ENCODE measurements around the gene RAB11B. TPM values are rescaled to one million over a fixed set of nuclear protein-coding genes. Genes with fewer than 3 reads are reported as not detected.

RAB11B gene
- total and polyA plus RNA-seq, 2 of the 13 experiments (the other 11 are each of a cell fraction or from before 2014, with no cell fraction given) = 6.0 to 28.4 TPM

DNA sequence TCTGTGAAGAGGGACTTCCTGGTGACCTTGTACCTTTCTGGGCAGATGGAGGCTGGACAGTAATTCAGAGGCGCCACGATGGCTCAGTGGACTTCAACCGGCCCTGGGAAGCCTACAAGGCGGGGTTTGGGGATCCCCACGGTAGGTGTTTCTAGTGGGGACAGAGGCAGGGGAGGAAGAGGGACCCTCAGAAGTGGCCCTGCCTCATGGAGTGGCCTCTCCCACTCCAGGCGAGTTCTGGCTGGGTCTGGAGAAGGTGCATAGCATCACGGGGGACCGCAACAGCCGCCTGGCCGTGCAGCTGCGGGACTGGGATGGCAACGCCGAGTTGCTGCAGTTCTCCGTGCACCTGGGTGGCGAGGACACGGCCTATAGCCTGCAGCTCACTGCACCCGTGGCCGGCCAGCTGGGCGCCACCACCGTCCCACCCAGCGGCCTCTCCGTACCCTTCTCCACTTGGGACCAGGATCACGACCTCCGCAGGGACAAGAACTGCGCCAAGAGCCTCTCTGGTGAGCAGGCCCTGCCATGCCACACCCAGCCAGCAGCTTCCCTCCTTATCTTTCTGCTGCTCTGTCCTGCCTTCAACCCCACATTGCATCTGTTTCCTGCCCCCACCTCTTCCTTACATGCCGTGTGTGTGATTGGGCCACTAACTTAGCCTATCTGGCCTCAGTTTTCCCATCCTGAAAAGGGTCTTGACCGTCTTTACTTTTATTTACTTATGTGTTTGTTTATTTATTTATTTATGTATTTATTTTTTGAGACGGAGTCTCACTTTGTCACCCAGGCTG is 19.0 kb upstream of the RAB11B start (continued):
- TF ChIP-seq ZNF512B (CRISPR knock-in tag; IDR thresholded peaks at IDR 0.05; ENCODE audit: borderline replicate concordance) (no peak), KDM5B (CRISPR knock-in tag; IDR thresholded peaks at IDR 0.05; ENCODE audit: borderline replicate concordance) (peak; percentile 69; the same call in 1 of the 2 replicates), ZNF580 (CRISPR knock-in tag; IDR thresholded peaks at IDR 0.05; ENCODE audit: borderline replicate concordance, low read depth) (no peak), FOXK2 (IDR thresholded peaks at IDR 0.05) (no peak), ZNF614 (CRISPR knock-in tag; IDR thresholded peaks at IDR 0.05; ENCODE audit: borderline replicate concordance) (no peak), TBL1XR1 (IDR thresholded peaks at IDR 0.05; ENCODE audit: borderline replicate concordance, low read length, partially characterized antibody) (no peak), ONECUT2 (CRISPR knock-in tag; IDR thresholded peaks at IDR 0.05) (no peak), AHDC1 (CRISPR knock-in tag; IDR thresholded peaks at IDR 0.05; ENCODE audit: borderline replicate concordance) (no peak), ZHX1 (CRISPR knock-in tag; IDR thresholded peaks at IDR 0.05; ENCODE audit: low read depth) (0 out of 2 replicates have a peak, but pooled peaks have one; percentile 51), ZNF414 (CRISPR knock-in tag; IDR thresholded peaks at IDR 0.05) (no peak), ZNF75D (CRISPR knock-in tag; IDR thresholded peaks at IDR 0.05; ENCODE audit: borderline replicate concordance) (no peak)
- TF ChIP-seq, protein P1, sequence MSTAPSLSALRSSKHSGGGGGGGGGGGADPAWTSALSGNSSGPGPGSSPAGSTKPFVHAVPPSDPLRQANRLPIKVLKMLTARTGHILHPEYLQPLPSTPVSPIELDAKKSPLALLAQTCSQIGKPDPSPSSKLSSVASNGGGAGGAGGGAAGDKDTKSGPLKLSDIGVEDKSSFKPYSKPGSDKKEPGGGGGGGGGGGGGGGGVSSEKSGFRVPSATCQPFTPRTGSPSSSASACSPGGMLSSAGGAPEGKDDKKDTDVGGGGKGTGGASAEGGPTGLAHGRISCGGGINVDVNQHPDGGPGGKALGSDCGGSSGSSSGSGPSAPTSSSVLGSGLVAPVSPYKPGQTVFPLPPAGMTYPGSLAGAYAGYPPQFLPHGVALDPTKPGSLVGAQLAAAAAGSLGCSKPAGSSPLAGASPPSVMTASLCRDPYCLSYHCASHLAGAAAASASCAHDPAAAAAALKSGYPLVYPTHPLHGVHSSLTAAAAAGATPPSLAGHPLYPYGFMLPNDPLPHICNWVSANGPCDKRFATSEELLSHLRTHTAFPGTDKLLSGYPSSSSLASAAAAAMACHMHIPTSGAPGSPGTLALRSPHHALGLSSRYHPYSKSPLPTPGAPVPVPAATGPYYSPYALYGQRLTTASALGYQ (CRISPR knock-in tag; IDR thresholded peaks at IDR 0.05) = no peak
